ENCODE measurements around the gene APBA2. TPM values are rescaled to one million over a fixed set of nuclear protein-coding genes. Genes with fewer than 3 reads are reported as not detected.

The APBA2 gene
- total and polyA plus RNA-seq, 2 of the 13 experiments (the other 11 are each of a cell fraction or from before 2014, with no cell fraction given) = 0.62 to 2.3 TPM

- in situ Hi-C loops (cut with HindIII; ENCODE audit: extremely low pct_ligation_motif_present, low pct_unique_long_range_greater_than_20kb) = no loop called here
- TF ChIP-seq ZNF121 (CRISPR knock-in tag; IDR thresholded peaks at IDR 0.05) (no peak), ZNF207 (IDR thresholded peaks at IDR 0.05; ENCODE audit: borderline replicate concordance) (no peak), GLMP (CRISPR knock-in tag; IDR thresholded peaks at IDR 0.05; ENCODE audit: borderline replicate concordance) (no peak), ATF7 (IDR thresholded peaks at IDR 0.05) (no peak), ATF7 (CRISPR knock-in tag; IDR thresholded peaks at IDR 0.05) (no peak), ZNF451 (CRISPR knock-in tag; IDR thresholded peaks at IDR 0.05) (no peak), ATF5 (CRISPR knock-in tag; IDR thresholded peaks at IDR 0.05; ENCODE audit: low read depth) (no peak), KMT2B (CRISPR knock-in tag; IDR thresholded peaks at IDR 0.05) (no peak), CERS6 (CRISPR knock-in tag; IDR thresholded peaks at IDR 0.05) (no peak), ZKSCAN5 (CRISPR knock-in tag; IDR thresholded peaks at IDR 0.05) (no peak), CENPBD1 (CRISPR knock-in tag; IDR thresholded peaks at IDR 0.05; ENCODE audit: borderline replicate concordance, low read depth) (no peak), ZNF580 (CRISPR knock-in tag; IDR thresholded peaks at IDR 0.05; ENCODE audit: borderline replicate concordance, low read depth) (no peak), GATAD1 (CRISPR knock-in tag; IDR thresholded peaks at IDR 0.05) (no peak), ZNF576 (CRISPR knock-in tag; IDR thresholded peaks at IDR 0.05) (no peak), ESRRA (CRISPR knock-in tag; IDR thresholded peaks at IDR 0.05; ENCODE audit: low read depth) (no peak), ZNF251 (CRISPR knock-in tag; IDR thresholded peaks at IDR 0.05) (no peak)
- POLR2A ChIA-PET = no interaction called here
Measured at GRCh38 chr15:29071882-29072273, 186.1 kb downstream of the APBA2 start.

More at GRCh38 chr15:29071882-29072273, 186.1 kb downstream of the APBA2 start:
- Histone ChIP-seq H3K79me2 (ENCODE audit: insufficient read depth, low read length) (no peaks in the 10 kb centered on the region), H3K27me3 (ENCODE audit: control insufficient read depth in 1 of 2, insufficient read depth in 2 of 2, low read length in 2 of 2) (no peaks in the 10 kb centered on the region; a peak in 1 of 5 replicates), H2AFZ (ENCODE audit: low read length) (no peak overlapping the region), H3K4me2 (ENCODE audit: low read depth, low read length) (no peak overlapping the region), H3K36me3 (replicated peaks in 1 of 2; ENCODE audit: control insufficient read depth in 1 of 2, insufficient read depth in 2 of 2, low read length in 2 of 2) (no peaks in the 10 kb centered on the region), H3K27ac (ENCODE audit: extremely low read length, insufficient read depth, low read length) (no peak overlapping the region), H4K20me1 (ENCODE audit: insufficient read depth, low read length) (no peaks in the 10 kb centered on the region), H3K9me3 (ENCODE audit: low read length) (no peaks in the 10 kb centered on the region), H3K4me3 (replicated peaks in 1 of 3; ENCODE audit: insufficient read depth in 1 of 3, low read depth in 2 of 3, low read length in 3 of 3) (no peak overlapping the region), H3K4me1 (ENCODE audit: insufficient read depth, low read length) (no peaks in the 10 kb centered on the region), H3K9ac (ENCODE audit: insufficient read depth, low read depth, low read length) (no peak overlapping the region)
- intact Hi-C loops (cut with micrococcal nuclease; ENCODE audit: unreplicated experiment) = no loop called here
- no peak for FAIRE-seq
- ATAC-seq = no peak
- CTCF ChIA-PET (ENCODE audit: low intra/inter-chr PET ratio, low total read pairs) = no interaction called here
- BruUV-seq (replicated peaks) = no TSS peak
- WGBS (ENCODE audit: low lambda C conversion rate) = 78% methylated on average over 5 of the region's 7 CpGs
- DNase-seq (ENCODE audit: low spot score) = no peak

Measured in HepG2 (cell line).